AG09309 (cell line): ENCODE measurements around the gene KRTAP5-1.

Source experiments
- DNase-seq: peaks from one replicate; pipeline ENCODE4 v3.0.0-alpha.2; 2010; ENCODE audit warnings: low read depth
- H3K4me3 ChIP-seq: 2 replicates; pipeline ENCODE4 v1.5.1; 2011; ENCODE audit warnings: mild to moderate bottlenecking, low read depth, low read length, moderate library complexity; ENCODE audit not compliant: control insufficient read depth
- TF ChIP-seq, protein P1 (sequence below): IDR thresholded peaks from 2 replicates; pipeline ENCODE4 v1.5.1; 2011; ENCODE audit warnings: mild to moderate bottlenecking, low read depth, low read length, inconsistent platforms; ENCODE audit not compliant: insufficient read depth, control insufficient read depth; ENCODE audit errors: missing control alignments

Gene KRTAP5-1

DNA sequence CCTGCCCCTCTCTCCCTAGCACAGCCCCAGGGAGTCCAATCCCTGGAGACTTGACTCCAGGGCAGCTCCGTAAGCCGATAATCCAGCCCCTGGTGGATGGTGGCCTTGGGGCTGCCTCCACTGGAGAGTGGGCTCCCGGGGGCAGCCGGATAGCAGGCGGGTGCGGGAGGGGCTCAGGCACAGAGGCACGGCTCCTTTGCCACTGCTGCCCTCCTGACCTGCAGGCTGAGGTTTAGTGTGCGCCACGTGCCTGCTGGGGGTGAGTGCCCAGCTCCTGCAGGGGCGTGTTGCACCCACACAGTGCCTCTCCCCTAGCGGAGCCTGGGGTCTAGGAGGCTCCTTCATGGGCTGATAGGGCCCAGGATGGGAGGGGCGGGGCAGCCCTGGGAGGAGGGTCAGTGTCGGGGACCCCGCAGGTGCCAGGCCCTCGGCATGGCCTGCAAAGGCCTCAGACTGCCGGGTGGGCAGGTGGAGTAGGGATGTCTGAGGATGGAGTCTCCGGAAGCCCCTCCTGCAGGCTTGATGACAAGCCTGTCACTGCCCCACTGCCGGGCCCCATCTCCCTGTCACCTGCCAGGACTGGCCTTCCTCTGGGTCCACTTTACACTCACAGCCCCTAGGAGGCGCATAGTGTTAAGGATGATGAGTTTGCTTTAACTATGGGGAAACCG is 18.6 kb downstream of the KRTAP5-1 start:
- no peak overlapping the region for H3K4me3 ChIP-seq
- DNase-seq, result no peak
- TF ChIP-seq, protein P1, sequence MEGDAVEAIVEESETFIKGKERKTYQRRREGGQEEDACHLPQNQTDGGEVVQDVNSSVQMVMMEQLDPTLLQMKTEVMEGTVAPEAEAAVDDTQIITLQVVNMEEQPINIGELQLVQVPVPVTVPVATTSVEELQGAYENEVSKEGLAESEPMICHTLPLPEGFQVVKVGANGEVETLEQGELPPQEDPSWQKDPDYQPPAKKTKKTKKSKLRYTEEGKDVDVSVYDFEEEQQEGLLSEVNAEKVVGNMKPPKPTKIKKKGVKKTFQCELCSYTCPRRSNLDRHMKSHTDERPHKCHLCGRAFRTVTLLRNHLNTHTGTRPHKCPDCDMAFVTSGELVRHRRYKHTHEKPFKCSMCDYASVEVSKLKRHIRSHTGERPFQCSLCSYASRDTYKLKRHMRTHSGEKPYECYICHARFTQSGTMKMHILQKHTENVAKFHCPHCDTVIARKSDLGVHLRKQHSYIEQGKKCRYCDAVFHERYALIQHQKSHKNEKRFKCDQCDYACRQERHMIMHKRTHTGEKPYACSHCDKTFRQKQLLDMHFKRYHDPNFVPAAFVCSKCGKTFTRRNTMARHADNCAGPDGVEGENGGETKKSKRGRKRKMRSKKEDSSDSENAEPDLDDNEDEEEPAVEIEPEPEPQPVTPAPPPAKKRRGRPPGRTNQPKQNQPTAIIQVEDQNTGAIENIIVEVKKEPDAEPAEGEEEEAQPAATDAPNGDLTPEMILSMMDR, result no peak

DNA sequence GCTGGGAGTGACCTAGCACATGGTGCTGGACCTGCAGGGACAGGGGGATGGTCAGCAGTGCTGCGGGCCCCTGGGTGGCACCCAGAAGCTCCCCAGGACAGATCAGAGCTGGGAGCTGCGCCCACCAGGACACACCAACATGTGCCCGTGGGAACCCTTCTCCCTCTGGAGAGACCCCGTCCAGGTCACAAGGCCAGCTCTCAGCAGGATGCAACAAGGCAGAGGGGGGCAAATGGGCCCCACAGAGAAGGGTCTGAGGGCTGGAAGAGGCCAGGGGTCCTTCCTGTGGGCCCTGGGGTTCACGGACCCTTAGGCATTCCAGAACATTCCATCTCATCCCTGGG is 19.2 kb downstream of the KRTAP5-1 start:
- DNase-seq, result no peak
- TF ChIP-seq, protein P1, result no peak
- H3K4me3 ChIP-seq, result no peak overlapping the region

DNA sequence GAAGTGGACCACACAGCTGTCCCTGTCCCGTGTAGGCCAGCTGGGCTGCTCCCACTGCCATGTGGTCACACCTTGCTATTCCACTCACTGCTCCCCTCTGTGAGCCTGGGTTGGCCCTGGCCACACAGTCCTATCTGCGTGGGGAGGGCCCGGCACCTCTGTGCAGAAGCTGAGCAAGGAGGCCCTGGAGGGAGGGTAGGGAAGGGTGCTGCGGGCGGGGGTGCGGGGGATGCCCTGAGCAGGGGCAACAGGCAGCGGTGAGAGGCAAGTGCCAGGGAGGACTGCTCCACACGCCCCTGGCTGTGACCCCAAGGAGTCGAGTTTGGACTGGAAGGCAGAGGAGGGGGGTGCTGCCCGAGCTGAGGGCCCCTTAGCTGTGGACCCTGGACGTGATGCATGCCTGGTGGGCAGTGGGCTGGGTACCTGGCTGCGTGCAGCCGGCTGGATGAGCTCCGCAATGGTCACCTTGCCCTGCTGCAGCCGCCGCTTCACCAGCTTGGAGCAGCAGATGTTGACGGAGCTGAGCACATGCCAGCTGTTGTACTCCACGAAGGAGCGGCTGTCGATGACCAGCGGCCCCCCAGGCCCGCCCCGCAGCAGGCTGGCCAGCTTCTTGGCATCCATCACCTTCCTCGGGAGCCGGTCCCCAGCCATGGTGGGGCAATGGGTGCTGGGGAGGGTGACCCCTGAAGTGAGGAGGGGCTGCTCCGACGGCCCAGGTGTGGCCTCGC is 19.7 kb downstream of the KRTAP5-1 start:
- TF ChIP-seq, protein P1, result no peak
- no peak for DNase-seq
- no peak overlapping the region for H3K4me3 ChIP-seq

DNA sequence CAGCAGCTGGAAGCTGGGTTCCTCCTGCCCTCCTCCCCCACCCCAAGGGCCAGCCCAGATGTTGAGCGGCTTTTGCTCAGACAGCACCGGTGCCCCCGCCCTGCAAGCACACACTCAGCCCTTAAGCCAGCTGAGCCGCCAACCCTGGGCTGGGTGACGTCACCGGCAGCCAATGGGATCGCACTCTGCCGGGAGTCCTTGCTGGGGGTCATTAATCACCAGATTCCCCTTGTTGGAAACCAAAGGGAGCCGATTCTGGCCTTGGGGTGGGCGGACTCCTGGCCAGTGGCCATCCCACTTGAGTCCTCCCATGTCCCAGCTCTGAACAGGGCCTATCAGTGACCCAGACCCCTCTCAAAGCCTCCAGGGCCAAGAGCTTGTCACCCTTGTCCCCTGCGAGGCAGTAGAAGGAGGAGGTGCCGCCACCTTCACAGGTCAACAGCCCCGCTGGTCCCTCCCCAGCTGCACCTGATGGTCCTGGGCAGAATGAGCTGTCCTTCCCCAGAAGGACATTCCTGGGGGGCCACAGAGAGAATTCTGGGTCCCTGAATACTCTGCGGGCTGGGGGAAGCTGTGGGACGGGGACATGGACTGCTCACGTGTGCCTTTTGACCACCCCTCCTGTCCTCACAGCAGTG is 20.4 kb downstream of the KRTAP5-1 start:
- TF ChIP-seq, protein P1, result no peak
- peak; percentile 32 for DNase-seq
- no peak overlapping the region for H3K4me3 ChIP-seq

DNA sequence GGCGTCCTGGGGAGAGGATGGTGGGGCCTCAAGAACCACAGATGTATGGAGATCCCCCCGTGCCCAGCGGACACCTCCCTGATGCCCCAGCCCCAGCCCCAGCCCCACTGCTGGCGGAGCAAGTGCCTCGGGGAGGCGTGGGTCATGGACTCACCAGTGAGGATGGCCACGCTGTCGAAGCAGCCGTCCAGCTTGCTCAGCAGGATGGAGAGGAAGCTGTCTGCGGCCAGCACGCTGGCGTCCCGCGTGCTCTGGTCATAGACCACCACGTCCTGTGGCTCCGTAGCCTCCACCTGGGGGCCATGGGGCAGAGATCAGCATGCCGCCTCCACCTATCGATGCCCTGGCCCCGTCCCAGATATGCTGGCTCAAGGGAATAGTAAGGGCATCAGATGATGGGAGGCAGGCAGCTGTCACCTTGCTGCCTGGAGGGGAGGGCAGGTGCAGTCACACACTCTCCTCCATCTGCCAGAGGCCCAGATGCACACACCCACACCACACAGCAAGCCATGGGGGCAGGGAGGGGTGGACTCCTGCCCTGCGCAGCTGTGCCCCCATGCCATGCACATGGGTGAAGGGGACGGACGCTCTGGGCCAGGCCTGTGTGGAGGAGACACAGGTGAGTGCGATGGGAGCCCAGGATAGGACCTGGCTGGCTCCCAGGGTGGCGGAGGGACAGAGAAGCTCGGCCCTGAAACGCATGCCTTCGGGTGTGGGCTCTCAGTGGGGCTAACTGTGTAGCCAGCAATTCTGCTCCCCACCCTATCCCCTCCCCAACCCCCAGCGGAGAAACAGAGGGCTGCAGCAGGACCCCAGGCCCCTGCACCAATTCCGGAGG is 21.2 kb downstream of the KRTAP5-1 start:
- TF ChIP-seq, protein P1, result no peak
- no peak for DNase-seq
- no peak overlapping the region for H3K4me3 ChIP-seq

DNA sequence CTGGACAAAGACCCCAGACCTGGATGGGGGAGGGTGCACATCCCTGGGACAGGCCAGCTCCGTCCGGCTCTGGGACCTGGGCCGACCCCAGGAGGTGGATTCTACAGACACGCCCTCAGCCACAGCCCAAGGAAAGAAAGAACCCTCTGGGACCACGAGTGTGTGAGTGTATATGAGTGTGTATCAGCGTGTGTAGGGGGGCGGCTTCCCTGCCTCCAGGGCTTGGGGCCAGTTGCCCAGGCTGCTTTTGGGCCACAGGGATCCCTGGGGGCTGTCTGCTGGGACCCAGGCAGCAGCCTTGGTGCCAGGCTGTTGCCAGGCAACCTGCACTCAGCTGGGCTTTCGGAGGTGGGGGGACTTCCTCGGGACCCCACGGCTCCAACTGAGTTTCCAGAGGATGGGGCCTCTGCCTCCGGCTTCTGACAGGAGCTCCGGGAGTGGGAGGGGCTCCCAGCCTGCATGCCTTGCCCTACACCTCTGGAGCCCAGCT is 21.9 kb downstream of the KRTAP5-1 start:
- no peak overlapping the region for H3K4me3 ChIP-seq
- no peak for DNase-seq
- TF ChIP-seq, protein P1, result no peak
